H54 (cell line): Measurements from ENCODE around the gene CDC25C.

Source experiments
- DNase-seq: peaks from one replicate; pipeline ENCODE4 v3.0.0; 2011; ENCODE audit warnings: low spot score, mixed read lengths; ENCODE audit not compliant: insufficient read length
- FAIRE-seq: peaks from 3 replicates; lab custom pipeline; 2011; peaks lifted over from hg19 to GRCh38; lab: Jason Lieb, UNC
- POLR2A ChIP-seq: IDR thresholded peaks from 2 replicates; pipeline ENCODE4 v1.6.1; 2011; ENCODE audit warnings: low read depth, mild to moderate bottlenecking, low read length

The CDC25C gene

DNA sequence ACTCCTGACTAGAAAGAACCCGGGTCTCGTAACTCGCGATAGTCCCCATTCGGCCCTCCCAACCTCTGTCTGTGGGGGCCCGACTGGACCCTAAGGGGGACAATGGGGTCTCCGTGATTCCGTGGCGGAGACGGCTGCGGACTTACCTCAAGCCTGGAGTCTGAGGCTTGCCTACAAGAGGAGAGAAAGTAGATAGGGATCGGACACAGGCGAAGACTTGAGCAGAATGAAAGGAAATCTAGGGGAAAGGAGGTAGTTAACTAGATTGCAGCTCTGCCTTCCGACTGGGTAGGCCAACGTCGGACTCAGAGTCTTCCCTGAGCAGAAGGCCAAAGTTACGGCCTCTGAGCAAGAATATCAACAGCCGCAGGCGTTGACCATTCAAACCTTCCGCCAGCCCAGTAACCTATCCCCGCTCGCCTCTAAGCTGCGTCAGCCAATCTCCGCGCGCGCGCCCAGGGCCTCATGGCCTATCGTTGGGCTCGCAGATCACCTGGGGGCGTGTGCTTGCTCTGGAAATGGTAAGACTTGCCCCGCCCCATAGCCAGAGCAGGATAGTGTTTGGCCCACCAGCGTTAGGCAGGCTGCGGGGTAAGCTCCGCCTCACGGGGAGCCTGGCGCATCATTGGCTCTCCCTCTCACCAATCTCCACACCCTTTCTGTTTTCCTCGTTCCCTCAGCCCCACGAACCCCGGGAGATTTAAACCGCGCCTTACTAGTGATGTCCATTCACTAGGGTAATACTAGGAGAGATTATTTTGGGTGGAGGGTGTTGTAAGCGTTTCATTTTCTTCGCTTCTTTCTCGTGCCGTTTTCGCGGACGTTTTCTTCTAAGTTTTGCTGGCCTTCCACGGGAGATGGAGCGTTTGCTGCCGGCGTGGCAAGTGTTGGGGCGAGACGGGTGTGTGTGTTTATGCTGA is at the start of gene CDC25C:
TSS of gene CDC25C (minus strand) at position 356 of the 920 bp plus-strand sequence. CDS start 624 bp downstream, outside the sequence.
- DNase-seq (peak; percentile 93), FAIRE-seq (peak; percentile 93)
- TF ChIP-seq POLR2A, result peak; percentile 77; the same call in 1 of the 2 replicates

DNA sequence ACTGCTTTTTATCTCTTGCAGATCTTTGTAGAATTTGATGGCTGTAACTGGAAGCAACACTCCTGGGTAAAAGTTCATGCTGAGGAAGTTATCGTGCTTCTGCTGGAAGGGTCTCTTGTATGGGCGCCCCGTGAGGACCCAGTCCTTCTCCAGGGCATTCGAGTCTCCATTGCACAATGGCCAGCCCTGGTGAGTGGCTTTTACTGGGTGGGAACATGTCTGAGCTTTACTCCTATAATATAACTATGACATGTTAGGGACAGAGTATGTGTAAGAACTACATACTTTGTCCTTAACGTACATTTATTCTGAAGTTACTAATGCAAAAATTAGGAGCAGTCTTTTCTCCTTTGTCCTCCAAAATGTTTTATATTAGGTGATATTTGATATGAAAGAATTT is 41.0 kb upstream of the CDC25C start:
- FAIRE-seq (no peak), DNase-seq (no peak)
- no peak for TF ChIP-seq POLR2A

DNA sequence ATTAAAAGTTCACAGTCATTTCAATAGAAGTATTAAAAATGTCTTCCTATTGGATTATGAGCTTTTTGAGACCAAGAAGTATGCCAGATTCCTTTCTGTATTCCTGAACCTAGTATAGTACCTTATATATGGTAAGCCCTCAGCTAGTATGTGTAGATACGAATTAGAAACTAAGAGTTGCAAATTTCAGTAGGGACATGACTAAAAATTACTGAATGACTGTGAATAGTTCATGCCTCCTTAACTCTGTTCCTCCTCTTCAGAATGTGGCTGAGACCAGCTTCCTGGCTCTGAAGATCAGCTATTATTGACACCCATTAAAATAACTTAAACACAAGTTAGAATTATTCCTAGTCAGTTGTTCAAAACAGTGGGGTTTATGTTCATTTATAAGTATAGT is 40.6 kb upstream of the CDC25C start:
- TF ChIP-seq POLR2A, result no peak
- FAIRE-seq, result no peak
- DNase-seq, result no peak

DNA sequence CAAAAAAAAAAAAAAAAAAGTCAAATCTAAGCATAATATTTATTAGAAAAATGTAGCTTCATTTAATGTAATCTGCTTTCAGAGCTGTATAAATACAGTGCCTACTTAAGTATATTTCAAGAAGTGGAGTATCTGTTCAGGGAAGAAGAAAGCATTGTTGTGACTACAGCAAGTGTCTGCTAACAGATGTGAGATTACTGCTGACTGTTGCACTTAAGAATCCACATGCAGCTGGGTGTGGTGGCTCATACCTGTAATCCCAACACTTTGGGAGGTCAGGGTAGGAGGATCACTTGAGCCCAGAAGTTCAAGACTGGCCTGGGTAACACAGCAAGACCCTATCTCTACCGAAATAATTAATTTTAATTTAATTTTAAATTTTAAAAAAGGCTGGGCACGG is 39.9 kb upstream of the CDC25C start:
- FAIRE-seq (no peak), DNase-seq (no peak)
- TF ChIP-seq POLR2A, result no peak

DNA sequence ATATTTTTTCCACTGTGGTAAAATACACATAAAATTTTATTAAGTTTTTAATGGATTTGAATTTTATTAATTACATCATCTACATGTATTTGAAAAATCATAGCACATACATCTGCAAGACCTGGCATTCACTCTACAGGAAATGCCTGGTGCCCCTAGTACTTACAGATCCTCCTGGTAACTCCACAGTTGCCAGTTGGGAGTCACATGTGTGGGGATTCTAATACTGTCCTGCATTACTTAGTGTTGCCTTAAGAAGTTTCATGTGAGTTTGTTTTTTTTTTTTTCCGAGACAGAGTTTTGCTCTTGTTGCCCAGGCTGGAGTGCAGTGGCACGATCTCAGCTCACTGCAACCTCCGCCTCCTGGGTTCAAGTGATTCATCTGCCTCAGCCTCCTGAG is 38.9 kb upstream of the CDC25C start:
- no peak for TF ChIP-seq POLR2A

DNA sequence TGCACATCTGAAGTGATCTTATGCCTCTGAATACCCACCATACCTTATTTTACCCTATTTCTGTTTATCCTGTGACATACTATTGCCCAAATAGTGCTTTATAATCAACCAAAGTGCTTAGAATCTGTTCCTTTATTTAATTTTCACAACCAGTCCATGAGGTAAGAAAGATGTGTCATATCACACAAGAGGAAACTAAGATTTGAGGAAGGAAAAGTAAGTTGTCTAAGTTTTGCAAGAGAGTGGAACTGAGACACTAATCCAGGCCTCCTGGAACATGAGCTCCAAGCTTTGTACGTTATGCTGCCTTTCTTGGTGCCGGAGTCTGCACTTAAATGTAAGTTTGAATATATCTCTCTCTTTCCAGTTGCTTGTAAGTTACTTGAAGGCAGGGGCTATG is 38.1 kb upstream of the CDC25C start:
- TF ChIP-seq POLR2A, result no peak
- FAIRE-seq, result no peak
- no peak for DNase-seq

More for the DNA sequence above, 38.9 kb upstream of the CDC25C start:
- DNase-seq (no peak), FAIRE-seq (no peak)

DNA sequence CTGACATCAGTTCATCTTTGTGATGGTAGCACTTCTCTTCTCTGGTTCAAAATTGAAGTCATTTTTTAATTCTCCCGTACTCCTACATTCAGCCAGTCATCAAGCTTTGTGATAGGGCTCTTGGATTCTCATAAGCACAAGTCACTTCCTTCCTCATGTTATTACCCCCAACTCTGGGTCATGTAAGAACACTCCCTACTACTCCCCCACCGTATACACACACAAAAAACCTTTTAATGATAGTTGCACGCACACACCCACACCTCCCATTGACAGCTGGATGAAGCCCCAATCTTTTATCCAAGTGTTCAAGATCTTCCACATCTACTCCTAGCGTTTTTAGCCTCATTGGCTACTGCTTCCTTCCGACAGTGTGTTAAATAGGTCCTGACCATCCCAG is 37.7 kb upstream of the CDC25C start:
- FAIRE-seq (no peak), DNase-seq (no peak)
- no peak for TF ChIP-seq POLR2A

DNA sequence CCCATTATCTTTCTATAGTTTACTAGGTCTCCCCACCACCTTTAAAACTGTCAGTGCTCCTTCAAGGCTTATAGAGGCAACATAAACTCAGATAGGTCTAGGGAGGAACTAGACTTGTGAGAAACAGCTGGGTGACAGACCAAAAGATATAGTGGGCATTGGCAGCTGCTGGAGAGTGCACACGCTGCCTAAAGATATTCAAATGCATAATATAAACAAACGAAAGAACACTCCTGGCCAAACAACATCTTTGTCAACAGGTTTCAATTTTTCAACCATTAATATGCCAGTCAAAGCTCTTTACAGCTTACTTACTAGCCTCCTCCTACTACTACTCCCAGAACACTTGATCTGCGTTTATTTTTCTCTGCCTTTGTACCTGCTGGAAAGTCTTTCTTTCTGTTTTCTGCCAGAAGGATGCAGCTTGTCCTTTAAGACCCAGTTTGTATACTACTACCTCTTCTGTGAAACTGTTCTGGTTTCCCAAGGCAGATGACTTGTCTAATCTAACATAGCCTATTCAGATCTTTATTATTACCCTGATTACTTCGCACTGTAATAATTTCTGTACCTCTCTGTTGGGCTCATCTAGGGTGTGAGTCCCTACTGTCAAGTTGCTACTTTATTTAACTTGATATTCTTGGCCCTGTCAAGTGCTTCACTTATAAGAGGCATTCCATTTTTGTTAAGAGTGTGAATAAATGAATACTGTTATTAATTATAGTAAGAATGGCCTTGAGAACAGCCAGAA is 35.2 kb upstream of the CDC25C start:
- no peak for FAIRE-seq

DNA sequence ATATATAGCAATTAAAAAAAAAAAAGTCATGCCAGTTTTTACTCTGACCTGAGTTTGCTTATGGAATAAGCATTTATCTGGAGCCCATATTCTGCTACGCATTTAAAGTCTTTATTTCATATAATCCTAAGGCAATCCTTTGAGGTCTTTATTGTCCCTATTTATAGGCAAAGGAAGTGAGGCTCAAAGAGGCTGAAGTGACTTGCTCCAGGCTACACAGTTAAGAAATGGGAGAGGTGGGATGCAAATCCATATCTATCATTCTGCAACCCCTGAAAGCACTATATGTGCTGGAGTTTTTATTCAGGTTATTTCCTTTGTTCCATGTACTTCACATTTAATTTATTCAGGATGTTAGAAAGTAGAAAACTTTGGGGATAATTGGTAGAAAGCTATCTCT is 33.0 kb upstream of the CDC25C start:
- no peak for TF ChIP-seq POLR2A
- no peak for DNase-seq
- FAIRE-seq, result no peak

More for the DNA sequence above, 35.2 kb upstream of the CDC25C start:
- no peak for DNase-seq
- no peak for TF ChIP-seq POLR2A

DNA sequence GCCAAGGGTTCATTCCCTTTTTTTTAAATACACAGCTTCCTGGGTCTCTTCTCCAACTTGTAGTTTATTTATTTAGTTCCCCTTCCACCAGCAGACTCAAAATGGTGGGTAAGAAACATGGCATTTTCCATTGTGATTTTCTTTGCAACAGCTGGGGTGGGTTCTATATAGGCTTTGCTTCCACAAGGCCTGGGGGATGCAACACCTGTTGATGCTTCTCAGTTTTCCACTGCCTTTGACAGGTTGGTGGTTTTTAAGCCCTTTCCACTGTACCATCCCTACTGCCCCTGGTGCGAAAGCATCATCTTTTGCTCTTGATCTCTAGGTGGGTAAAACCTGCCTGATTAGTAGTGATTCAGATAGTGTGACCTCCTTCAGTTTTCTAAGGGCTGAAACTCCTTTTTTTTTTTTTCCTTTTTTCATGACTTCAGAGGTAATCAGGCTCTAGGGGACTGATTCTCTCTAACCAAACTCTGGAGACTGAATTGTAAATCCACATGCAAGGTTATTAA is 29.4 kb upstream of the CDC25C start:
- FAIRE-seq, result no peak
- no peak for DNase-seq
- no peak for TF ChIP-seq POLR2A

DNA sequence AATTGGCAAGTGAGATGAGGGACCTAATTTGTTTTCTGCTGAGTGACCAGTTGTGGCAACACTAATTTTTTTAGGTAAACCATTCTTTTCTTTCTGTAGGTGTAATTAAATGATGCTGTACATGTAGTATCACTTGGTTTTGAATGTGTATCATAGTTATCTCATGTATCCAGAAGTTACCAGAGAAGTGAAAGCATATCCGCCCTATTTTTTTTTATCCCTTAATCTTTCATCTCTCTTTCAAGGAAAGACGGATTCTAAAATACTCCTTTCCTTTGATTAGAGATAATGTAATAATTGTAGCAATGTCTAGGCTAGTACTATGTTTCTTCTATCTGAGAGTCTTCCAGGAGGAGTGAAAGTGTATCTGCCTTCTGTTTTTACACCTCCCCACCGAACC is 28.0 kb upstream of the CDC25C start:
- no peak for DNase-seq
- TF ChIP-seq POLR2A, result no peak
- FAIRE-seq, result no peak

DNA sequence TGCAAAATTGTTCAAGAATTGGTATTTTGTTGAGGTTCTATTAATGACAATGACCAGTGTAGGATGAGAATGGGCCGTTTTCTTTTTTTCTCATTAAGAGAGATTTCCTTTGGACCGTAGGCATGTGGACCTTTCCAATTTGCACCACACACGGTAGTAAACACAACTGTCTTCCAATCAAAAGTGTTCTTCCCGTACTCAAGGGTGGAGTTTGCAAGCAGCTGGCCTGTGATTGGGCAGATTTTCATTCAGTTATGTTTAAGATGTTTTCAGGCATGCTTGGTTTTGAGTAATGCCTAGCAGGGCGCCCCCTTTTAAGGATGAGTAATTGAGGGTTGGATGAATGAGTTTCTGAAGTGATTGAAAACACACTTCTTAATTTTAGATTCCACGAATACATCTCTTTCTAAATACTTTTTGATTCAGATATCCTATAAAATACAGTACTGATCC is 23.3 kb upstream of the CDC25C start:
- DNase-seq (peak; percentile 71), FAIRE-seq (peak; percentile 91)
- no peak for TF ChIP-seq POLR2A

DNA sequence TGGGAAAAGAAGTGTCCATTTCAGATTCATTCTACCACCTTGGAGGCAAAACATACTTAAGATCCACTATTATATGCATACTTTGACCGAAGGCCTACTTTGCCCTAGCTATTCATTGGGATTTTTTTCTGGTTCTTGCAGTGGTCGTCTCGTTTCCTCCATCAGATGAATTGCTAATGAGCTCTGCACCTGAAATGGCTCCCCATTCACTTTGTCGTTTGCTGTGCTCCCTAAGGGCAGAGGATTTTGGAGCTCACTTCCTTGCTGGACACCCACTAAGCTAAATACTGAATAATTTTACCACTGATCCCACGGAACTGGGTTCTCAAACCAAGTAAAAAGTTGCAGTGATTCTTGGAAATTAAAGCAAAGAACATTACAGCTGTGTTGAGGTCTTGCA is 22.8 kb upstream of the CDC25C start:
- no peak for TF ChIP-seq POLR2A
- DNase-seq (no peak), FAIRE-seq (no peak)

DNA sequence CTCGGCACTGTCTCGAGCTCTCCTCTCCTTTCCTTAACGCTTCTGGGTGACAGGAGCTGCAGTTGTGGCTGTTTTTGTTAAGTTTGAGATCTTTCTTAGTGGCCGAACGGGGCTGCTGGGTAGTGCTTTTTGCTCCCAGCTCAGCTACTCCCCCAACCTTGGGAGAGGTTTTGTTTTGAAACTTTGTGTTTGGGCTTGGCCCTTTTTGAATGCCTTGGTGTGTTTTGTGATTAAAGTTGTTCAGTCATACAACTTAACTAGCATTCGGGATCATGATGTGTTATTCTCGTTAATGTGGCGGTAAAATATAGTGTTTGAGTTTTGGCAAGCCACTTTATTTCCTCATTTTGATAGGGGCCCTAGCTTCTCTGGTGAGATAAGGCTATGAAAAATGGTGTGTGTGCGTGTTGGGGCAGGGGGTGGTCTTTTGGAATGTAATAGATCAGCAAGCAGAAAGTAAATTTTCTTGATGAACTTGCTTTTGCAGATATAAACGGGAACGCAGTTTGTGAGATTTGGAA is 22.0 kb upstream of the CDC25C start:
- no peak for DNase-seq
- FAIRE-seq, result no peak
- no peak for TF ChIP-seq POLR2A
